ENCODE data around the gene CHAT.

Gene CHAT

GRCh38 chr10:49572594-49573114 is 41.2 kb upstream of the CHAT start:
- Histone ChIP-seq H3K27ac (ENCODE audit: extremely low read depth, low read depth, low read length) (no peak overlapping the region), H3K36me3 (ENCODE audit: control insufficient read depth in 2 of 2, insufficient read depth in 1 of 2, low read length in 2 of 2) (no peaks in the 10 kb centered on the region), H3K9me3 (ENCODE audit: control insufficient read depth, insufficient read depth, low read depth, low read length) (no peaks in the 10 kb centered on the region), H3K4me1 (ENCODE audit: control insufficient read depth, insufficient read depth, low read length) (no peaks in the 10 kb centered on the region), H3K4me3 (ENCODE audit: low read depth, low read length) (no peak overlapping the region)
- no peak for TF ChIP-seq ZBTB8A (tag by site-specific recombination; IDR thresholded peaks at IDR 0.05)
- no peak for TF ChIP-seq ZNF514 (tag by site-specific recombination; IDR thresholded peaks at IDR 0.05)
- TF ChIP-seq KLF17 (tag by site-specific recombination; IDR thresholded peaks at IDR 0.05): no peak
- TF ChIP-seq TRIM28 (IDR thresholded peaks at IDR 0.05; ENCODE audit: borderline replicate concordance, low read length): no peak
- no peak for TF ChIP-seq ZNF660 (tag by site-specific recombination; IDR thresholded peaks at IDR 0.05)
- TF ChIP-seq ZNF521 (tag by site-specific recombination; IDR thresholded peaks at IDR 0.05): no peak
- TF ChIP-seq ZNF792 (tag by site-specific recombination; IDR thresholded peaks at IDR 0.05): no peak
- no peak for TF ChIP-seq INSM2 (tag by site-specific recombination; IDR thresholded peaks at IDR 0.05)
- TF ChIP-seq ZNF24 (tag by site-specific recombination; IDR thresholded peaks at IDR 0.05): no peak
- no peak for TF ChIP-seq ZNF354C (tag by site-specific recombination; IDR thresholded peaks at IDR 0.05; ENCODE audit: borderline replicate concordance, low read depth)
- ChIA-PET CTCF (no interaction called here), POLR2A (no interaction called here)

GRCh38 chr10:49575489-49576072 is 38.3 kb upstream of the CHAT start:
- POLR2A ChIA-PET: no interaction called here
- no peak overlapping the region for H3K27ac ChIP-seq (ENCODE audit: extremely low read depth, low read depth, low read length)
- H3K4me1 ChIP-seq (ENCODE audit: control insufficient read depth, insufficient read depth, low read length): no peaks in the 10 kb centered on the region
- CTCF ChIA-PET: no interaction called here
- H3K9me3 ChIP-seq (ENCODE audit: control insufficient read depth, insufficient read depth, low read depth, low read length): no peaks in the 10 kb centered on the region
- H3K4me3 ChIP-seq (ENCODE audit: low read depth, low read length): no peak overlapping the region
- TF ChIP-seq KLF1 (tag by site-specific recombination; IDR thresholded peaks at IDR 0.05): no peak
- no peak for TF ChIP-seq ZNF610 (tag by site-specific recombination; IDR thresholded peaks at IDR 0.05; ENCODE audit: borderline replicate concordance)
- no peak for TF ChIP-seq ZNF549 (tag by site-specific recombination; IDR thresholded peaks at IDR 0.05)
- TF ChIP-seq ZNF175 (tag by site-specific recombination; IDR thresholded peaks at IDR 0.05): no peak
- TF ChIP-seq YY2 (tag by site-specific recombination; IDR thresholded peaks at IDR 0.05): no peak
- no peak for TF ChIP-seq ZNF621 (tag by site-specific recombination; IDR thresholded peaks at IDR 0.05)
- TF ChIP-seq ZBTB10 (tag by site-specific recombination; IDR thresholded peaks at IDR 0.05): no peak
- TF ChIP-seq ZNF18 (tag by site-specific recombination; IDR thresholded peaks at IDR 0.05): no peak
- TF ChIP-seq SCRT1 (tag by site-specific recombination; IDR thresholded peaks at IDR 0.05; ENCODE audit: borderline replicate concordance): no peak
- no peak for TF ChIP-seq ZNF121 (tag by site-specific recombination; IDR thresholded peaks at IDR 0.05)
- no peak for TF ChIP-seq ZNF133 (tag by site-specific recombination; IDR thresholded peaks at IDR 0.05)
- no peak for TF ChIP-seq ZNF510 (tag by site-specific recombination; IDR thresholded peaks at IDR 0.05; ENCODE audit: insufficient replicate concordance)
- TF ChIP-seq ZBTB26 (tag by site-specific recombination; optimal IDR thresholded peaks at IDR 0.05): no peak
- H3K36me3 ChIP-seq (ENCODE audit: control insufficient read depth in 2 of 2, insufficient read depth in 1 of 2, low read length in 2 of 2): no peaks in the 10 kb centered on the region
